Neural cell (in vitro differentiated cells): ENCODE results near the gene CATSPERE. TPM values are rescaled to one million over a fixed set of nuclear protein-coding genes. Genes with fewer than 3 reads are reported as not detected.

Experiments
- H2AFZ ChIP-seq: fragments of 200-600, 300-800 bp; sonication (generic), shearing (Covaris generic); 2 replicates; pipeline ENCODE4 v1.6.0; 2014; ENCODE audit warnings: low read depth, mild to moderate bottlenecking, antibody characterized with exemption, low read length, moderate library complexity
- H3F3A ChIP-seq: fragments of 200-600 bp; shearing (Covaris generic); 2 replicates; pipeline ENCODE4 v1.6.1; 2016; ENCODE audit warnings: mild to moderate bottlenecking, moderate library complexity, mixed read lengths, antibody characterized with exemption, low read length; ENCODE audit not compliant: insufficient read depth, poor library complexity, severe bottlenecking
- H3K27ac ChIP-seq: fragments of 200-600, 300-800 bp; sonication (generic), shearing (Covaris generic); 2 replicates; pipeline ENCODE4 v1.5.1; 2014; ENCODE audit warnings: mild to moderate bottlenecking, low read length, moderate library complexity
- H3K27me3 ChIP-seq: fragments of 300-800, 200-600 bp; sonication (generic), shearing (Covaris generic); 2 replicates; pipeline ENCODE4 v1.6.0; 2014; ENCODE audit warnings: mild to moderate bottlenecking, low read depth, low read length, moderate library complexity; ENCODE audit not compliant: insufficient read depth
- H3K36me3 ChIP-seq: fragments of 300-800, 200-600 bp; sonication (generic), shearing (Covaris generic); 2 replicates; pipeline ENCODE4 v1.5.1; 2014; ENCODE audit warnings: mild to moderate bottlenecking, antibody characterized with exemption, low read length, moderate library complexity; ENCODE audit not compliant: insufficient read depth
- H3K4me2 ChIP-seq: fragments of 300-800, 200-600 bp; sonication (generic), shearing (Covaris generic); 2 replicates; pipeline ENCODE4 v1.6.0; 2014; ENCODE audit warnings: mild to moderate bottlenecking, low read length
- H3K4me3 ChIP-seq: fragments of 300-800, 200-600 bp; sonication (generic), shearing (Covaris generic); 2 replicates; pipeline ENCODE4 v1.5.1; 2014; ENCODE audit warnings: mild to moderate bottlenecking, low read length, moderate library complexity
- H3K79me2 ChIP-seq: fragments of 200-600 bp; shearing (Covaris generic); replicated peaks from 2 replicates; pipeline ENCODE4 v1.6.0; 2014; ENCODE audit warnings: mild to moderate bottlenecking, low read length, moderate library complexity; ENCODE audit not compliant: insufficient read depth
- H3K9ac ChIP-seq: fragments of 300-800, 200-600 bp; sonication (generic), shearing (Covaris generic); 2 replicates; pipeline ENCODE4 v1.6.1; 2016; ENCODE audit warnings: mild to moderate bottlenecking, low read length, mixed read lengths
- H3K9me2 ChIP-seq: fragments of 200-600 bp; shearing (Covaris generic); 2 replicates; pipeline ENCODE4 v1.6.1; 2016; ENCODE audit warnings: mild to moderate bottlenecking, low read length, mixed read lengths; ENCODE audit not compliant: insufficient read depth
- H3K9me3 ChIP-seq: fragments of 200-600, 300-800 bp; sonication (generic), shearing (Covaris generic); 2 replicates; pipeline ENCODE4 v1.6.1; 2016; ENCODE audit warnings: mild to moderate bottlenecking, mixed run types, low read length, moderate library complexity, mixed read lengths
- H4K20me1 ChIP-seq: fragments of 200-600 bp; shearing (Covaris generic); 2 replicates; pipeline ENCODE4 v1.6.1; 2016; ENCODE audit warnings: mild to moderate bottlenecking, mixed run types; ENCODE audit not compliant: insufficient read depth
- EP300 ChIP-seq: fragments of 450-650 bp; conservative IDR thresholded peaks from 2 replicates; pipeline ENCODE4 v1.6.1; 2014; ENCODE audit warnings: antibody characterized with exemption, mild to moderate bottlenecking, moderate library complexity; ENCODE audit not compliant: poor library complexity, severe bottlenecking
- EZH2 ChIP-seq: fragments of 200-600, 300-800 bp; shearing (Covaris generic), sonication (generic); IDR thresholded peaks from 2 replicates; pipeline ENCODE4 v1.6.1; 2014; ENCODE audit warnings: antibody characterized with exemption, low read length, borderline replicate concordance, mild to moderate bottlenecking; ENCODE audit not compliant: insufficient read depth, poor library complexity, severe bottlenecking
- MXI1 ChIP-seq: fragments of 450-650 bp; conservative IDR thresholded peaks from 2 replicates; pipeline ENCODE4 v1.6.1; 2014; ENCODE audit warnings: antibody characterized with exemption, mild to moderate bottlenecking; ENCODE audit not compliant: poor library complexity, severe bottlenecking
- POLR2AphosphoS5 ChIP-seq: IDR thresholded peaks from 2 replicates; pipeline ENCODE4 v1.6.1; 2012
- RAD21 ChIP-seq: fragments of 450-650 bp; conservative IDR thresholded peaks from 2 replicates; pipeline ENCODE4 v1.6.1; 2014; ENCODE audit warnings: antibody characterized with exemption, mild to moderate bottlenecking, moderate library complexity
- SMC3 ChIP-seq: fragments of 450-650 bp; conservative IDR thresholded peaks from 2 replicates; pipeline ENCODE4 v1.6.1; 2014; ENCODE audit warnings: antibody characterized with exemption, mild to moderate bottlenecking, moderate library complexity; ENCODE audit not compliant: poor library complexity
- TAF1 ChIP-seq: IDR thresholded peaks from 2 replicates; pipeline ENCODE4 v1.6.1; 2012; ENCODE audit warnings: low read depth
- polyA plus RNA-seq: library from polyadenylated mRNA; depleted of rRNA; stranded (reverse); fragments of >200 nt; gene quantifications from 2 replicates; pipeline ENCODE4 v1.2.3, GENCODE V29; 2014
- TF ChIP-seq, protein P1 (sequence below): fragments of 450-650 bp; IDR thresholded peaks from 2 replicates; pipeline ENCODE4 v1.5.1; 2014; ENCODE audit warnings: antibody characterized with exemption, mild to moderate bottlenecking, moderate library complexity; ENCODE audit not compliant: poor library complexity, severe bottlenecking
- TF ChIP-seq, protein P2 (sequence below): IDR thresholded peaks from 2 replicates; pipeline ENCODE4 v1.6.1; 2012; ENCODE audit warnings: borderline replicate concordance

Gene CATSPERE
- polyA plus RNA-seq, 1 donor from 2014 or later = 5.6 TPM

DNA sequence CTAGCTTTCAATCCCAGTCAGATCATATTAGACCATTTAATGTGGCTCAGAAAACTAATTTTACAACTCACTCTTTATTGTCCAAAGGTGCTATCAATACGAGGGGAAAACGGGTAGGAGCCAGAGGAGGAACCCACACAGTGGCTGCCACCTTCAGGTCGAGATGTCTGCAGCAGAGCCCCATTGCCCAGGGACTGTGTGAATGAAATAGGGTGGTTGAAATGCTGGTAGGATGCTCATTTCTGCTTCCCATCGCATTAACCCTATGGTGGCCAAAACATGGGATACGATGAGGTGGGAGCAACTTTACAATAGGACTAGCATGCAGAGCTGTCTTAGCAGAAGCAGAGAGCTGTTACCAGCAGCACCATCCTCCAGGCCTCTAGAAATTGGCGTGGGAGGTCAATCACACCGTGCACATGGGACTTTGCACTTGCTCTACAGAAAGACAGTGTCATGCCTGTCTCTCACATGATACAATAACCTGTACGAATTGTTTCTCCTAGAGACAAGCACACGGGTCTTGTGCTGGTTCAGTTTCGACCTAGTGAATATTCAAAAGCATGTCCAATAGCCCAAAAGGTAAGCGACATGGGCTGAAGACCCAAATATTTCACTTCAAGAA lies 122.4 kb downstream of the CATSPERE start:
- no peaks in the 10 kb centered on the region for H3K79me2 ChIP-seq
- no peak for TF ChIP-seq MXI1
- no peak for TF ChIP-seq EZH2
- TF ChIP-seq, protein P1, sequence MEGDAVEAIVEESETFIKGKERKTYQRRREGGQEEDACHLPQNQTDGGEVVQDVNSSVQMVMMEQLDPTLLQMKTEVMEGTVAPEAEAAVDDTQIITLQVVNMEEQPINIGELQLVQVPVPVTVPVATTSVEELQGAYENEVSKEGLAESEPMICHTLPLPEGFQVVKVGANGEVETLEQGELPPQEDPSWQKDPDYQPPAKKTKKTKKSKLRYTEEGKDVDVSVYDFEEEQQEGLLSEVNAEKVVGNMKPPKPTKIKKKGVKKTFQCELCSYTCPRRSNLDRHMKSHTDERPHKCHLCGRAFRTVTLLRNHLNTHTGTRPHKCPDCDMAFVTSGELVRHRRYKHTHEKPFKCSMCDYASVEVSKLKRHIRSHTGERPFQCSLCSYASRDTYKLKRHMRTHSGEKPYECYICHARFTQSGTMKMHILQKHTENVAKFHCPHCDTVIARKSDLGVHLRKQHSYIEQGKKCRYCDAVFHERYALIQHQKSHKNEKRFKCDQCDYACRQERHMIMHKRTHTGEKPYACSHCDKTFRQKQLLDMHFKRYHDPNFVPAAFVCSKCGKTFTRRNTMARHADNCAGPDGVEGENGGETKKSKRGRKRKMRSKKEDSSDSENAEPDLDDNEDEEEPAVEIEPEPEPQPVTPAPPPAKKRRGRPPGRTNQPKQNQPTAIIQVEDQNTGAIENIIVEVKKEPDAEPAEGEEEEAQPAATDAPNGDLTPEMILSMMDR = no peak
- TF ChIP-seq, protein P2, sequence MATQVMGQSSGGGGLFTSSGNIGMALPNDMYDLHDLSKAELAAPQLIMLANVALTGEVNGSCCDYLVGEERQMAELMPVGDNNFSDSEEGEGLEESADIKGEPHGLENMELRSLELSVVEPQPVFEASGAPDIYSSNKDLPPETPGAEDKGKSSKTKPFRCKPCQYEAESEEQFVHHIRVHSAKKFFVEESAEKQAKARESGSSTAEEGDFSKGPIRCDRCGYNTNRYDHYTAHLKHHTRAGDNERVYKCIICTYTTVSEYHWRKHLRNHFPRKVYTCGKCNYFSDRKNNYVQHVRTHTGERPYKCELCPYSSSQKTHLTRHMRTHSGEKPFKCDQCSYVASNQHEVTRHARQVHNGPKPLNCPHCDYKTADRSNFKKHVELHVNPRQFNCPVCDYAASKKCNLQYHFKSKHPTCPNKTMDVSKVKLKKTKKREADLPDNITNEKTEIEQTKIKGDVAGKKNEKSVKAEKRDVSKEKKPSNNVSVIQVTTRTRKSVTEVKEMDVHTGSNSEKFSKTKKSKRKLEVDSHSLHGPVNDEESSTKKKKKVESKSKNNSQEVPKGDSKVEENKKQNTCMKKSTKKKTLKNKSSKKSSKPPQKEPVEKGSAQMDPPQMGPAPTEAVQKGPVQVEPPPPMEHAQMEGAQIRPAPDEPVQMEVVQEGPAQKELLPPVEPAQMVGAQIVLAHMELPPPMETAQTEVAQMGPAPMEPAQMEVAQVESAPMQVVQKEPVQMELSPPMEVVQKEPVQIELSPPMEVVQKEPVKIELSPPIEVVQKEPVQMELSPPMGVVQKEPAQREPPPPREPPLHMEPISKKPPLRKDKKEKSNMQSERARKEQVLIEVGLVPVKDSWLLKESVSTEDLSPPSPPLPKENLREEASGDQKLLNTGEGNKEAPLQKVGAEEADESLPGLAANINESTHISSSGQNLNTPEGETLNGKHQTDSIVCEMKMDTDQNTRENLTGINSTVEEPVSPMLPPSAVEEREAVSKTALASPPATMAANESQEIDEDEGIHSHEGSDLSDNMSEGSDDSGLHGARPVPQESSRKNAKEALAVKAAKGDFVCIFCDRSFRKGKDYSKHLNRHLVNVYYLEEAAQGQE = no peak
- no peak for TF ChIP-seq EP300
- TF ChIP-seq TAF1 = no peak
- no peak for TF ChIP-seq SMC3
- no peak for TF ChIP-seq POLR2AphosphoS5
- TF ChIP-seq RAD21 = no peak

DNA sequence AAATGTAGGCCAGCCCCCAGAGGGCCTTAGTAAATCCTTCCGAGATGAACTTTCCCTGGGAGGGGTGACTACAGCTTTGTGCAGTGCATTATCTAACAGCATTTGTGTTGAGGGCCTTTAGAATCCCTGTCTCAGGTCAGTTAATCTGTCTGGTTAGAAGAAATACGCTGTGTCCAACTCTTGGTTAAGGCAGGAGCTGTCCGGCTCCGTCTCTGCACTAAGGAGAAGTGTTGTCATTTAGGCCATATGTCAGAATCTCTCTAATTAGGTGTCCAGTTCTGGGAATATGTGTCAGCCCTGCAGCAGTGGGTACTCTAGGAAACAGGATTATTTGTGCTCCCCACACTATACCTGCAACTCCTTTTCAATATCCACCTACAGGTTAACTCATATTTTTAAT lies 124.8 kb downstream of the CATSPERE start:
- TF ChIP-seq RAD21 = no peak
- Histone ChIP-seq H3F3A (no peaks in the 10 kb centered on the region), H3K9me3 (no peaks in the 10 kb centered on the region), H3K27ac (no peak overlapping the region), H3K9me2 (no peaks in the 10 kb centered on the region), H3K9ac (no peak overlapping the region), H2AFZ (no peak overlapping the region), H3K4me2 (no peak overlapping the region), H3K4me3 (no peak overlapping the region), H3K79me2 (no peaks in the 10 kb centered on the region), H4K20me1 (no peaks in the 10 kb centered on the region), H3K36me3 (no peaks in the 10 kb centered on the region), H3K27me3 (no peaks in the 10 kb centered on the region)

More for the DNA sequence above, 122.4 kb downstream of the CATSPERE start:
- no peaks in the 10 kb centered on the region for H3K36me3 ChIP-seq
- no peak overlapping the region for H3K27ac ChIP-seq
- no peaks in the 10 kb centered on the region for H4K20me1 ChIP-seq
- no peak overlapping the region for H2AFZ ChIP-seq
- no peak overlapping the region for H3K9ac ChIP-seq
- H3K4me3 ChIP-seq = no peak overlapping the region
- no peak overlapping the region for H3K4me2 ChIP-seq
- no peaks in the 10 kb centered on the region for H3K9me2 ChIP-seq
- H3F3A ChIP-seq = no peaks in the 10 kb centered on the region
- H3K27me3 ChIP-seq = no peaks in the 10 kb centered on the region
- H3K9me3 ChIP-seq = no peaks in the 10 kb centered on the region

DNA sequence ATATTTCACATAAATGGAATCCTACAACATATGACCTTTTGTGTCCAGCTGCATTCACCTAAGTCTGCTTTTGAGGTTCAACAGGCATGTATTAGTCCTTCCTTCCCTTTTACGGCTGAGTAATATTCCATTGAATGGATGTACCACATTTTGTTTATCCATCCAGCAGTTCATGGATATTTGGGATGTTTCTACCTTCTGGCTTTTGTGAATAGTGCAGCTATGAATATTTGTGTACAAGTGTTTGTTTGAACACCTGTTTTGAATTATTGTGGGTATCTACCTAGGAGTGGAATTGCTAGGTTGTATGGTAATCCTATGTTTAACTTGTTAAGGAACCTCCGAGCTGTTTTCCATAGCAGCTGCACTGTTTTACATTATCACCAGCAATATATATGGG lies 129.6 kb downstream of the CATSPERE start:
- no peak overlapping the region for H2AFZ ChIP-seq
- H4K20me1 ChIP-seq = no peaks in the 10 kb centered on the region
- H3K9ac ChIP-seq = no peak overlapping the region
- H3K4me2 ChIP-seq = no peak overlapping the region
- no peaks in the 10 kb centered on the region for H3K9me2 ChIP-seq
- H3K27me3 ChIP-seq = no peaks in the 10 kb centered on the region
- H3K36me3 ChIP-seq = no peaks in the 10 kb centered on the region
- TF ChIP-seq TAF1 (no peak), SMC3 (no peak), EZH2 (no peak), POLR2AphosphoS5 (no peak), RAD21 (no peak), MXI1 (no peak), EP300 (no peak)
- TF ChIP-seq, protein P1 = no peak
- TF ChIP-seq, protein P2 = no peak
- H3K9me3 ChIP-seq = no peaks in the 10 kb centered on the region
- H3K79me2 ChIP-seq = no peaks in the 10 kb centered on the region
- no peaks in the 10 kb centered on the region for H3F3A ChIP-seq
- H3K4me3 ChIP-seq = no peak overlapping the region
- no peak overlapping the region for H3K27ac ChIP-seq
